HepG2 (cell line): ENCODE results near the gene GARIN1A. TPM values are rescaled to one million over a fixed set of nuclear protein-coding genes. Genes with fewer than 3 reads are reported as not detected.

ENCODE experiments used
- ATAC-seq: fragments of 200-7000 bp; cut with Tn5 transposase; 3 replicates; pipeline ENCODE4 v1.9.1; 2020; ENCODE audit warnings: mild to moderate bottlenecking, moderate library complexity
- BruUV-seq: library from RNA; stranded (reverse); fragments of 400-500 nt; replicated peaks from 2 replicates; lab custom pipeline; 2021; lab: Mats Ljungman, UMichigan
- CTCF ChIA-PET: fragments of 300-600 bp; formaldehyde crosslinking; extraction: SDS; loops from one replicate; lab custom pipeline; 2021; ENCODE audit warnings: low total read pairs, inconsistent platforms, low intra/inter-chr PET ratio; lab: Yijun Ruan, JAX
- POLR2A ChIA-PET: fragments of 350-600 bp; sonication (Branson Sonifier 250); formaldehyde crosslinking; loops from one replicate; lab custom pipeline; 2020; ENCODE audit warnings: antibody characterized with exemption, inconsistent platforms; lab: Yijun Ruan, JAX
- DNase-seq: peaks from one replicate; pipeline ENCODE4 v3.0.0-alpha.2; 2015; ENCODE audit warnings: low spot score
- FAIRE-seq: peaks from 3 replicates; lab custom pipeline; 2011; peaks lifted over from hg19 to GRCh38; lab: Jason Lieb, UNC
- H2AFZ ChIP-seq: one replicate; pipeline ENCODE4 v1.6.1; 2011; ENCODE audit warnings: low read length, inconsistent platforms
- H3K27ac ChIP-seq: fragments of 300-600 bp; 3 replicates; pipeline ENCODE4 v1.8.0; 2011; ENCODE audit warnings: mixed run types, mild to moderate bottlenecking, mixed read lengths, low read length, inconsistent platforms; ENCODE audit not compliant: insufficient read depth; ENCODE audit errors: extremely low read length
- H3K27me3 ChIP-seq, 2 experiments: fragments of 200-600 bp in 1 of 2; 2 replicates in 1 of 2; 3 replicates in 1 of 2; pipeline versions ENCODE4 v1.6.0 to v1.8.0; 2011; ENCODE audit warnings: low read length in 2 of 2, mild to moderate bottlenecking in 2 of 2, moderate library complexity in 2 of 2, inconsistent platforms in 1 of 2; ENCODE audit not compliant: insufficient read depth in 2 of 2, control insufficient read depth in 1 of 2
- H3K36me3 ChIP-seq, 2 experiments: fragments of 200-600 bp in 1 of 2; replicated peaks in 1 of 2; 2 replicates in 1 of 2; 3 replicates in 1 of 2; pipeline versions ENCODE4 v1.5.1 to v1.8.0; 2011; ENCODE audit warnings: low read length in 2 of 2, inconsistent platforms in 1 of 2; ENCODE audit not compliant: insufficient read depth in 2 of 2, control insufficient read depth in 1 of 2
- H3K4me1 ChIP-seq: 2 replicates; pipeline ENCODE4 v1.5.1; 2012; ENCODE audit warnings: low read length, inconsistent platforms; ENCODE audit not compliant: insufficient read depth
- H3K4me2 ChIP-seq: 2 replicates; pipeline ENCODE4 v1.6.0; 2011; ENCODE audit warnings: low read depth, low read length, inconsistent platforms
- H3K4me3 ChIP-seq, 3 experiments: fragments of 200-600 bp in 1 of 3; sonication (generic), shearing (Covaris generic) in 1 of 3; replicated peaks in 1 of 3; 2 replicates each; pipeline ENCODE4 v1.5.1; 2011 to 2016; ENCODE audit warnings: low read length in 3 of 3, inconsistent platforms in 2 of 3, low read depth in 2 of 3, mild to moderate bottlenecking in 2 of 3, control low read depth in 1 of 3, mixed read lengths in 1 of 3; ENCODE audit not compliant: insufficient read depth in 1 of 3
- H3K79me2 ChIP-seq: one replicate; pipeline ENCODE4 v1.6.1; 2011; ENCODE audit warnings: low read length, inconsistent platforms; ENCODE audit not compliant: insufficient read depth
- H3K9ac ChIP-seq: 2 replicates; pipeline ENCODE4 v1.6.0; 2011; ENCODE audit warnings: mild to moderate bottlenecking, low read depth, low read length, inconsistent platforms; ENCODE audit not compliant: insufficient read depth
- H3K9me3 ChIP-seq: 2 replicates; pipeline ENCODE4 v1.5.1; 2012; ENCODE audit warnings: mild to moderate bottlenecking, low read length
- H4K20me1 ChIP-seq: 2 replicates; pipeline ENCODE4 v1.6.0; 2011; ENCODE audit warnings: inconsistent platforms, mild to moderate bottlenecking, low read length, moderate library complexity; ENCODE audit not compliant: insufficient read depth
- MAFF ChIP-seq: IDR thresholded peaks from 2 replicates; pipeline ENCODE4 v1.6.1; 2011; ENCODE audit warnings: low read depth, low read length, improper control_type of control experiment
- MAFK ChIP-seq, 2 experiments: IDR thresholded peaks in 1 of 2; conservative IDR thresholded peaks in 1 of 2; 2 replicates each; pipeline ENCODE4 v1.6.1; 2011; ENCODE audit warnings: improper control_type of control experiment in 2 of 2, low read length in 2 of 2
- WGBS: methylation state at CpG from one replicate; pipeline ENCODE4 v1.1.6; 2017; ENCODE audit warnings: low lambda C conversion rate; 5-methylcytosine and 5-hydroxymethylcytosine counted together
- in situ Hi-C: cut with HindIII; loops from 2 replicates; pipeline ENCODE4 v1.10.0; 2017; ENCODE audit warnings: low pct_unique_long_range_greater_than_20kb; ENCODE audit not compliant: extremely low pct_ligation_motif_present
- intact Hi-C: fragments of 100-400 bp; cut with micrococcal nuclease; formaldehyde crosslinking; loops from one replicate; pipeline ENCODE4 v1.10.0; 2022; ENCODE audit not compliant: unreplicated experiment
- polyA plus RNA-seq, 8 experiments: library from polyadenylated mRNA; depleted of rRNA in 3 of 8; stranded (reverse) in 7 of 8; unstranded in 1 of 8; fragments of >200 nt; fragmentation: Illumina TruSeq in 4 of 8; extraction: Trizol in 4 of 8; gene quantifications; 2 replicates each; pipeline versions ENCODE4 v1.2.1 to v1.2.3, GENCODE V29; 2011 to 2016; ENCODE audit warnings: low read depth in 4 of 8, missing spikeins in 1 of 8, mixed read lengths in 1 of 8; ENCODE audit not compliant: insufficient read depth in 1 of 8
- total RNA-seq, 5 experiments: library from RNA; depleted of rRNA; stranded (reverse); fragments of >200 nt; fragmentation: Illumina TruSeq; extraction: Trizol; gene quantifications; 2 replicates each; pipeline ENCODE4 v1.2.3, GENCODE V29; 2016; ENCODE audit warnings: low read depth in 1 of 5
- TF ChIP-seq, protein P1 (sequence below): sonication (generic); formaldehyde crosslinking; IDR thresholded peaks from 2 replicates; pipeline ENCODE4 v1.5.0; 2020; ENCODE audit warnings: mild to moderate bottlenecking, missing genetic modification reagents
- TF ChIP-seq, protein P2 (sequence below): sonication (generic); formaldehyde crosslinking; IDR thresholded peaks from 2 replicates; pipeline ENCODE4 v1.5.0; 2020; ENCODE audit warnings: mild to moderate bottlenecking, missing genetic modification reagents, borderline replicate concordance

Gene GARIN1A
- total and polyA plus RNA-seq, 2 of the 13 experiments (the other 11 are each of a cell fraction or from before 2014, with no cell fraction given): 0.12 TPM; not detected in 1

DNA sequence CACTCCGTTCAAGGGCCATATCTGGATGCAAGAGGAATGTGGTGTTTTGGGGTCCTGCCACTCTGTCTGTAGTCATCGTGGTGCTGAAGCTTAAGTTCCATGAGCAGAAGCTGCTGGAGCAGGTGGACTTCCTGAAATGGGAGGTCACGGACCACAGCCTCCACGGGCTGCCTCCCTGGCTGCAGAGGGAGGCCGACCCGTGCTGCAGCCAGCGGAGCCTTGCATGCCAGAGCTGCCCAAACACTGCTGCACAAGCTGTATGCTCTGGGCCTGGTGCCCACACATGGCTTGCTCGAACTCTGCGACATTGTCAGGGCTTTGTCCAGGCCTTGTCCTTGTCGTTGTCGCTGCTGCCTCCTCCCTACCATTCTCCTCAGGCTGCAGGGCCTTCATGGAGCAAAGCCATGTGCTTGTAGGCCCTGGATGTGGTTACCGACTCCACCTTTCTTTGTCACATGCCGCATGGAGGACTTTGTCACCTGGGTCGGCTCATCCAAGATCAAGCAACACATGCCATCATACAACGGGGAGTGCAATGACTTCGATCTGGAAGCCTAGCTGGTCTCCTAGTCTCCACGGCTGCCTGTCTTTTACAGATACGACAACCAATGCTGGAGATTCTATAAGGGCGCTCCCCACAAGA is 21.4 kb downstream of the GARIN1A start (continued):
- TF ChIP-seq, protein P1, sequence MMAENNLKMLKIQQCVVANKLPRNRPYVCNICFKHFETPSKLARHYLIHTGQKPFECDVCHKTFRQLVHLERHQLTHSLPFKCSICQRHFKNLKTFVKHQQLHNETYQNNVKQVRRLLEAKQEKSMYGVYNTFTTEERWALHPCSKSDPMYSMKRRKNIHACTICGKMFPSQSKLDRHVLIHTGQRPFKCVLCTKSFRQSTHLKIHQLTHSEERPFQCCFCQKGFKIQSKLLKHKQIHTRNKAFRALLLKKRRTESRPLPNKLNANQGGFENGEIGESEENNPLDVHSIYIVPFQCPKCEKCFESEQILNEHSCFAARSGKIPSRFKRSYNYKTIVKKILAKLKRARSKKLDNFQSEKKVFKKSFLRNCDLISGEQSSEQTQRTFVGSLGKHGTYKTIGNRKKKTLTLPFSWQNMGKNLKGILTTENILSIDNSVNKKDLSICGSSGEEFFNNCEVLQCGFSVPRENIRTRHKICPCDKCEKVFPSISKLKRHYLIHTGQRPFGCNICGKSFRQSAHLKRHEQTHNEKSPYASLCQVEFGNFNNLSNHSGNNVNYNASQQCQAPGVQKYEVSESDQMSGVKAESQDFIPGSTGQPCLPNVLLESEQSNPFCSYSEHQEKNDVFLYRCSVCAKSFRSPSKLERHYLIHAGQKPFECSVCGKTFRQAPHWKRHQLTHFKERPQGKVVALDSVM (CRISPR knock-in tag): peak; percentile 63; the same call in 1 of the 2 replicates

DNA sequence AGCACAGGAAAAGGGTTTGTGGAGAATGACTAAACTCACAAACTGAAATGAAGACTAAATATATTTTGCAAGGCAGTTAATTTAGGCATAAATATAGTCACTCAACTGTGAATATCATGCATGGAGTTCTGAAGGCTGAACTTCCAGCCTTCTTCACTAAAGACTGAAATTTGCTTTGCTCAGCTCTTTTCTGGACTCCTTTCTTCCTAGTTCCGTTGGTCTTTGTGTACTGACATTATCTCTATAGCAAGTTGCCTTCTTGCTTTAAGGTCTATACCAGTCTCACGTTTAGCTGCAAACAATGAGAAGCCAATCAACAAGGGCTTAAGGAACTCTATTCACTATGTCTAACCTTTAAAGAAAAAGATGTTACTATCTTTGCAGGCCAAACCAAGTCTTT is 22.6 kb downstream of the GARIN1A start:
- WGBS: 4% methylated on average over 2 of the region's 2 CpGs
- ATAC-seq (no peak), DNase-seq (no peak), FAIRE-seq (no peak)
- Histone ChIP-seq H3K36me3 (no peaks in the 10 kb centered on the region), H3K4me2 (no peak overlapping the region), H3K27me3 (peaks cover 2 to 34% of the 10 kb centered on the region in 2 experiments; a peak in 2 of 5 replicates), H3K4me3 (no peak overlapping the region), H2AFZ (no peak overlapping the region), H3K27ac (no peak overlapping the region), H3K79me2 (no peaks in the 10 kb centered on the region), H3K9ac (no peak overlapping the region), H3K9me3 (no peaks in the 10 kb centered on the region), H3K4me1 (no peaks in the 10 kb centered on the region), H4K20me1 (no peaks in the 10 kb centered on the region)
- ChIA-PET POLR2A (no interaction called here), CTCF (no interaction called here)
- TF ChIP-seq MAFF: peak; percentile 89
- TF ChIP-seq, protein P2, sequence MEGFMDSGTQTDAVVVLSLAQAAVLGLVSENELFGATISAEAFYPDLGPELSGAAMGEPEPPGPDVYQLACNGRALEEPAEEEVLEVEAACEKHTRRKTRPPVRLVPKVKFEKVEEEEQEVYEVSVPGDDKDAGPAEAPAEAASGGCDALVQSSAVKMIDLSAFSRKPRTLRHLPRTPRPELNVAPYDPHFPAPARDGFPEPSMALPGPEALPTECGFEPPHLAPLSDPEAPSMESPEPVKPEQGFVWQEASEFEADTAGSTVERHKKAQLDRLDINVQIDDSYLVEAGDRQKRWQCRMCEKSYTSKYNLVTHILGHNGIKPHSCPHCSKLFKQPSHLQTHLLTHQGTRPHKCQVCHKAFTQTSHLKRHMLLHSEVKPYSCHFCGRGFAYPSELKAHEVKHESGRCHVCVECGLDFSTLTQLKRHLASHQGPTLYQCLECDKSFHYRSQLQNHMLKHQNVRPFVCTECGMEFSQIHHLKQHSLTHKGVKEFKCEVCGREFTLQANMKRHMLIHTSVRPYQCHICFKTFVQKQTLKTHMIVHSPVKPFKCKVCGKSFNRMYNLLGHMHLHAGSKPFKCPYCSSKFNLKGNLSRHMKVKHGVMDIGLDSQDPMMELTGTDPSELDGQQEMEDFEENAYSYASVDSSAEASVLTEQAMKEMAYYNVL: no peak
- TF ChIP-seq MAFK (conservative IDR thresholded peaks at IDR 0.05 in 1 of 2, IDR thresholded peaks at IDR 0.05 in 1 of 2; ENCODE audit: low read length in 2 of 2): peak; percentile 83 to 94
- intact Hi-C loops: no loop called here
- in situ Hi-C loops: no loop called here
- no TSS peak for BruUV-seq
